Activated naive CD4-positive, alpha-beta T cell treated with anti-CD3 and anti-CD28 coated beads, Interleukin-2, amount 50 U/mL, for 72 hours (primary cell): ENCODE results near the gene HIC2. TPM values are rescaled to one million over a fixed set of nuclear protein-coding genes. Genes with fewer than 3 reads are reported as not detected.
A peak's percentile ranks its signal among the peaks of the same experiment; 100 is the strongest.
"Not testable (repeated sequence)": the region's sequence is repeated elsewhere in the genome, so short reads cannot be mapped to it uniquely, and the experiment has no call there.

Experiments used
- ATAC-seq, 2 donors: fragments of 150-1000 bp; cut with Tn5 transposase; 2 replicates each; pipeline ENCODE4 v1.10.0; 2021; ENCODE audit warnings: mild to moderate bottlenecking in 2 of 2, moderate library complexity in 2 of 2
- DNase-seq, 2 donors: peaks; one replicate each; pipeline ENCODE4 v3.0.0; 2021 to 2022; ENCODE audit warnings: low spot score in 2 of 2
- H3K27ac Mint-ChIP-seq, 2 donors: one replicate each; pipeline ENCODE4 v1.8.0; 2022; ENCODE audit warnings: mild to moderate bottlenecking in 2 of 2, mixed read lengths in 2 of 2
- H3K36me3 Mint-ChIP-seq, 2 donors: one replicate each; pipeline ENCODE4 v1.8.0; 2022; ENCODE audit warnings: mixed read lengths in 2 of 2
- H3K9me3 Mint-ChIP-seq, 2 donors: one replicate each; pipeline ENCODE4 v1.8.0; 2022; ENCODE audit warnings: mixed read lengths in 2 of 2
- total RNA-seq, 2 donors: library from RNA; stranded (reverse); gene quantifications; one replicate each; pipeline ENCODE4 v1.2.3, GENCODE V29; 2022

HIC2 gene
- total RNA-seq, 2 donors from 2014 or later, result 6.0 to 6.8 TPM

- Mint-ChIP-seq H3K27ac (peak overlapping the region in 1 of 2 donors; percentile 48), H3K9me3 (no peaks in the 10 kb centered on the region), H3K36me3 (no peaks in the 10 kb centered on the region)
- DNase-seq (no peak), ATAC-seq (no peak)
Measured at GRCh38 chr22:21457023-21457787, 40.0 kb downstream of the HIC2 start.

GRCh38 chr22:21462672-21463071 is 45.5 kb downstream of the HIC2 start:
- ATAC-seq, H3K9me3 Mint-ChIP-seq: not testable (repeated sequence)

GRCh38 chr22:21467337-21468193 is 50.4 kb downstream of the HIC2 start, which contains the start of gene TMEM191C:
TMEM191C (plus strand) TSS chr22:21467387; CDS start chr22:21467460, 73 bp downstream.
- not testable (repeated sequence) for H3K9me3 Mint-ChIP-seq, DNase-seq, H3K36me3 Mint-ChIP-seq
- peak within 1 kb of the TSS in 1 of 2 donors; percentile 68 for H3K27ac Mint-ChIP-seq
- ATAC-seq, result peak in 1 of 2 donors; percentile 25

More at GRCh38 chr22:21462672-21463071, 45.5 kb downstream of the HIC2 start:
- not testable (repeated sequence) for H3K27ac Mint-ChIP-seq, H3K36me3 Mint-ChIP-seq, DNase-seq

- H3K36me3 Mint-ChIP-seq, H3K9me3 Mint-ChIP-seq: not testable (repeated sequence)
- H3K27ac Mint-ChIP-seq, result peak overlapping the region in 1 of 2 donors; percentile 68
- ATAC-seq (peak; percentile 83 to 92), DNase-seq (peak; percentile 83 to 86)
Measured at GRCh38 chr22:21468194-21469096, 51.3 kb downstream of the HIC2 start.

- ATAC-seq, H3K27ac Mint-ChIP-seq, H3K36me3 Mint-ChIP-seq, DNase-seq, H3K9me3 Mint-ChIP-seq: not testable (repeated sequence)
Measured at GRCh38 chr22:21469097-21469994, 52.2 kb downstream of the HIC2 start.

- DNase-seq, H3K36me3 Mint-ChIP-seq, H3K27ac Mint-ChIP-seq, ATAC-seq, H3K9me3 Mint-ChIP-seq: not testable (repeated sequence)
Measured at GRCh38 chr22:21472984-21473383, 55.8 kb downstream of the HIC2 start.

- not testable (repeated sequence) for H3K27ac Mint-ChIP-seq, ATAC-seq, DNase-seq, H3K36me3 Mint-ChIP-seq, H3K9me3 Mint-ChIP-seq
Measured at GRCh38 chr22:21473664-21474063, 56.5 kb downstream of the HIC2 start.

- not testable (repeated sequence) for ATAC-seq, H3K27ac Mint-ChIP-seq, H3K9me3 Mint-ChIP-seq, H3K36me3 Mint-ChIP-seq, DNase-seq
Measured at GRCh38 chr22:21484039-21484438, 66.9 kb downstream of the HIC2 start.

GRCh38 chr22:21487723-21488122 is 70.6 kb downstream of the HIC2 start:
- not testable (repeated sequence) for H3K36me3 Mint-ChIP-seq, H3K9me3 Mint-ChIP-seq, ATAC-seq, DNase-seq, H3K27ac Mint-ChIP-seq

GRCh38 chr22:21489149-21489680 is 72.0 kb downstream of the HIC2 start:
- H3K36me3 Mint-ChIP-seq, ATAC-seq, H3K9me3 Mint-ChIP-seq, H3K27ac Mint-ChIP-seq, DNase-seq: not testable (repeated sequence)

GRCh38 chr22:21490556-21490955 is 73.4 kb downstream of the HIC2 start:
- H3K36me3 Mint-ChIP-seq, H3K9me3 Mint-ChIP-seq, H3K27ac Mint-ChIP-seq, ATAC-seq, DNase-seq: not testable (repeated sequence)

GRCh38 chr22:21492271-21492670 is 75.1 kb downstream of the HIC2 start:
- H3K27ac Mint-ChIP-seq, H3K36me3 Mint-ChIP-seq, DNase-seq, ATAC-seq, H3K9me3 Mint-ChIP-seq: not testable (repeated sequence)

- H3K9me3 Mint-ChIP-seq, ATAC-seq, DNase-seq, H3K36me3 Mint-ChIP-seq, H3K27ac Mint-ChIP-seq: not testable (repeated sequence)
Measured at GRCh38 chr22:21493789-21494782, 76.9 kb downstream of the HIC2 start.

GRCh38 chr22:21497984-21498383 is 80.8 kb downstream of the HIC2 start:
- H3K36me3 Mint-ChIP-seq, ATAC-seq: not testable (repeated sequence)

More at GRCh38 chr22:21497984-21498383, 80.8 kb downstream of the HIC2 start:
- H3K9me3 Mint-ChIP-seq, H3K27ac Mint-ChIP-seq, DNase-seq: not testable (repeated sequence)
